Upper lobe of left lung (tissue), 4 donors: ENCODE results near the gene RRAD.

ENCODE experiments used
- POLR2AphosphoS5 ChIP-seq, 2 donors: sonication (generic); formaldehyde crosslinking; IDR thresholded peaks; one replicate each; pipeline ENCODE4 v1.5.1; 2017; ENCODE audit warnings: antibody characterized with exemption in 2 of 2
- TF ChIP-seq, protein P1 (sequence below), 6 experiments: fragments of 450-650 bp in 4 of 6; fragments of 200-600 bp in 2 of 6; sonication (generic) in 2 of 6; IDR thresholded peaks; one replicate each; pipeline ENCODE4 v1.5.1; 2016 to 2019; ENCODE audit warnings: antibody characterized with exemption in 6 of 6

DNA sequence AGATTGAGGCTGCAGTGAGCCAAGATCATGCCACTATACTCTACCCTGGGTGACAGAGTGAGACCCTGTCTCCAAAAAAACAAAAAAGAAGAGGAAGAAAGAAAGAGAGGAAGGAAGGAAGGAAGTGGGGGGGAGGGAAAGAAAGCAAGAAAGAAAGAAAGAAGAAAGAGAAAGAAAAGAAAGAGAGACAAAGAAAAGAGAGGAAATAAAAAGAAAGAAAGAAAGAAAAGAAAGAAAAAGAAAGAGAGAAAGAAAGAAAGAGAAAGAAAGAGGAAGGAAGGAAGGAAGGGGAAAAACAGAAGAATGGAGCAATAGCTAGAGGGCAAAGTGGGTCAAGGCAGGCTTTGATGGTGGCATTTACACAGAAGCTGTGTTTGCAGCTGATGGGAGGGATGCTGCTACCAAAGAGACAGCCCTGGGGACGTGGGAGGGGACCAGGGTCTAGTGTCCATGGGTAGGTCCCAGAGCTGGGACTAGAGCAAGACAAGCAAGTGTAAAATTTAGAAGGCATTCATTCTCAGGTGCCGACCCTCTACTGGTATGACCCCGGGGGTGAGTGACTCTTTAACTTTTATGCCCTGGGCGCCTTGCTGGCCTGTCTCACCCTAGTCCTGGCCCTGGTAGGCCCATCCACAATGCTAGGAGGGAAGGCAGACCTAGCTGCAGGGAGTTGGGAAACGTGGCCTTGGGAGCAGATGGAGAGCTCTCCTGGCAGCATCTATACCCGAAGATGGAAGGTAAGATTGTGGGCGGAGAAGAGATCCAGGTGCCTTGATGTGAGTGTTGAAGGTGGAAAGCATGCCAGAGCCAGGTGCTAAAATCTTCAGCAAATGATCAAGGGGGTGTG is 33.7 kb upstream of the RRAD start:
- TF ChIP-seq, protein P1, sequence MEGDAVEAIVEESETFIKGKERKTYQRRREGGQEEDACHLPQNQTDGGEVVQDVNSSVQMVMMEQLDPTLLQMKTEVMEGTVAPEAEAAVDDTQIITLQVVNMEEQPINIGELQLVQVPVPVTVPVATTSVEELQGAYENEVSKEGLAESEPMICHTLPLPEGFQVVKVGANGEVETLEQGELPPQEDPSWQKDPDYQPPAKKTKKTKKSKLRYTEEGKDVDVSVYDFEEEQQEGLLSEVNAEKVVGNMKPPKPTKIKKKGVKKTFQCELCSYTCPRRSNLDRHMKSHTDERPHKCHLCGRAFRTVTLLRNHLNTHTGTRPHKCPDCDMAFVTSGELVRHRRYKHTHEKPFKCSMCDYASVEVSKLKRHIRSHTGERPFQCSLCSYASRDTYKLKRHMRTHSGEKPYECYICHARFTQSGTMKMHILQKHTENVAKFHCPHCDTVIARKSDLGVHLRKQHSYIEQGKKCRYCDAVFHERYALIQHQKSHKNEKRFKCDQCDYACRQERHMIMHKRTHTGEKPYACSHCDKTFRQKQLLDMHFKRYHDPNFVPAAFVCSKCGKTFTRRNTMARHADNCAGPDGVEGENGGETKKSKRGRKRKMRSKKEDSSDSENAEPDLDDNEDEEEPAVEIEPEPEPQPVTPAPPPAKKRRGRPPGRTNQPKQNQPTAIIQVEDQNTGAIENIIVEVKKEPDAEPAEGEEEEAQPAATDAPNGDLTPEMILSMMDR (IDR thresholded peaks at IDR 0.05): no peak
- no peak for TF ChIP-seq POLR2AphosphoS5 (IDR thresholded peaks at IDR 0.05)
